Neural cell (in vitro differentiated cells): Measurements from ENCODE around the gene CABP1. TPM values are rescaled to one million over a fixed set of nuclear protein-coding genes. Genes with fewer than 3 reads are reported as not detected.

ENCODE experiments used
- H2AFZ ChIP-seq: fragments of 200-600, 300-800 bp; sonication (generic), shearing (Covaris generic); 2 replicates; pipeline ENCODE4 v1.6.0; 2014; ENCODE audit warnings: low read depth, mild to moderate bottlenecking, antibody characterized with exemption, low read length, moderate library complexity
- H3F3A ChIP-seq: fragments of 200-600 bp; shearing (Covaris generic); 2 replicates; pipeline ENCODE4 v1.6.1; 2016; ENCODE audit warnings: mild to moderate bottlenecking, moderate library complexity, mixed read lengths, antibody characterized with exemption, low read length; ENCODE audit not compliant: insufficient read depth, poor library complexity, severe bottlenecking
- H3K27ac ChIP-seq: fragments of 200-600, 300-800 bp; sonication (generic), shearing (Covaris generic); 2 replicates; pipeline ENCODE4 v1.5.1; 2014; ENCODE audit warnings: mild to moderate bottlenecking, low read length, moderate library complexity
- H3K27me3 ChIP-seq: fragments of 300-800, 200-600 bp; sonication (generic), shearing (Covaris generic); 2 replicates; pipeline ENCODE4 v1.6.0; 2014; ENCODE audit warnings: mild to moderate bottlenecking, low read depth, low read length, moderate library complexity; ENCODE audit not compliant: insufficient read depth
- H3K36me3 ChIP-seq: fragments of 300-800, 200-600 bp; sonication (generic), shearing (Covaris generic); 2 replicates; pipeline ENCODE4 v1.5.1; 2014; ENCODE audit warnings: mild to moderate bottlenecking, antibody characterized with exemption, low read length, moderate library complexity; ENCODE audit not compliant: insufficient read depth
- H3K4me2 ChIP-seq: fragments of 300-800, 200-600 bp; sonication (generic), shearing (Covaris generic); 2 replicates; pipeline ENCODE4 v1.6.0; 2014; ENCODE audit warnings: mild to moderate bottlenecking, low read length
- H3K4me3 ChIP-seq: fragments of 300-800, 200-600 bp; sonication (generic), shearing (Covaris generic); 2 replicates; pipeline ENCODE4 v1.5.1; 2014; ENCODE audit warnings: mild to moderate bottlenecking, low read length, moderate library complexity
- H3K79me2 ChIP-seq: fragments of 200-600 bp; shearing (Covaris generic); replicated peaks from 2 replicates; pipeline ENCODE4 v1.6.0; 2014; ENCODE audit warnings: mild to moderate bottlenecking, low read length, moderate library complexity; ENCODE audit not compliant: insufficient read depth
- H3K9ac ChIP-seq: fragments of 300-800, 200-600 bp; sonication (generic), shearing (Covaris generic); 2 replicates; pipeline ENCODE4 v1.6.1; 2016; ENCODE audit warnings: mild to moderate bottlenecking, low read length, mixed read lengths
- H3K9me2 ChIP-seq: fragments of 200-600 bp; shearing (Covaris generic); 2 replicates; pipeline ENCODE4 v1.6.1; 2016; ENCODE audit warnings: mild to moderate bottlenecking, low read length, mixed read lengths; ENCODE audit not compliant: insufficient read depth
- H3K9me3 ChIP-seq: fragments of 200-600, 300-800 bp; sonication (generic), shearing (Covaris generic); 2 replicates; pipeline ENCODE4 v1.6.1; 2016; ENCODE audit warnings: mild to moderate bottlenecking, mixed run types, low read length, moderate library complexity, mixed read lengths
- H4K20me1 ChIP-seq: fragments of 200-600 bp; shearing (Covaris generic); 2 replicates; pipeline ENCODE4 v1.6.1; 2016; ENCODE audit warnings: mild to moderate bottlenecking, mixed run types; ENCODE audit not compliant: insufficient read depth
- CTCF ChIP-seq: fragments of 450-650 bp; IDR thresholded peaks from 2 replicates; pipeline ENCODE4 v1.5.1; 2014; ENCODE audit warnings: antibody characterized with exemption, mild to moderate bottlenecking, moderate library complexity; ENCODE audit not compliant: poor library complexity, severe bottlenecking
- EP300 ChIP-seq: fragments of 450-650 bp; conservative IDR thresholded peaks from 2 replicates; pipeline ENCODE4 v1.6.1; 2014; ENCODE audit warnings: antibody characterized with exemption, mild to moderate bottlenecking, moderate library complexity; ENCODE audit not compliant: poor library complexity, severe bottlenecking
- EZH2 ChIP-seq: fragments of 200-600, 300-800 bp; shearing (Covaris generic), sonication (generic); IDR thresholded peaks from 2 replicates; pipeline ENCODE4 v1.6.1; 2014; ENCODE audit warnings: antibody characterized with exemption, low read length, borderline replicate concordance, mild to moderate bottlenecking; ENCODE audit not compliant: insufficient read depth, poor library complexity, severe bottlenecking
- MXI1 ChIP-seq: fragments of 450-650 bp; conservative IDR thresholded peaks from 2 replicates; pipeline ENCODE4 v1.6.1; 2014; ENCODE audit warnings: antibody characterized with exemption, mild to moderate bottlenecking; ENCODE audit not compliant: poor library complexity, severe bottlenecking
- POLR2AphosphoS5 ChIP-seq: IDR thresholded peaks from 2 replicates; pipeline ENCODE4 v1.6.1; 2012
- RAD21 ChIP-seq: fragments of 450-650 bp; conservative IDR thresholded peaks from 2 replicates; pipeline ENCODE4 v1.6.1; 2014; ENCODE audit warnings: antibody characterized with exemption, mild to moderate bottlenecking, moderate library complexity
- REST ChIP-seq: IDR thresholded peaks from 2 replicates; pipeline ENCODE4 v1.6.1; 2012; ENCODE audit warnings: borderline replicate concordance
- SMC3 ChIP-seq: fragments of 450-650 bp; conservative IDR thresholded peaks from 2 replicates; pipeline ENCODE4 v1.6.1; 2014; ENCODE audit warnings: antibody characterized with exemption, mild to moderate bottlenecking, moderate library complexity; ENCODE audit not compliant: poor library complexity
- TAF1 ChIP-seq: IDR thresholded peaks from 2 replicates; pipeline ENCODE4 v1.6.1; 2012; ENCODE audit warnings: low read depth
- polyA plus RNA-seq: library from polyadenylated mRNA; depleted of rRNA; stranded (reverse); fragments of >200 nt; gene quantifications from 2 replicates; pipeline ENCODE4 v1.2.3, GENCODE V29; 2014

The CABP1 gene
- polyA plus RNA-seq, 1 donor from 2014 or later, result 0.71 TPM

GRCh38 chr12:120618954-120619615 lies 21.3 kb upstream of the CABP1 start:
- no peaks in the 10 kb centered on the region for H4K20me1 ChIP-seq
- no peak overlapping the region for H3K4me3 ChIP-seq
- H3K36me3 ChIP-seq, result no peaks in the 10 kb centered on the region
- no peaks in the 10 kb centered on the region for H3K9me2 ChIP-seq
- H3K27me3 ChIP-seq, result no peaks in the 10 kb centered on the region
- no peak for TF ChIP-seq REST
- no peak for TF ChIP-seq EZH2
- TF ChIP-seq POLR2AphosphoS5, result no peak
- no peak for TF ChIP-seq CTCF
- TF ChIP-seq EP300, result no peak
- no peak for TF ChIP-seq SMC3
- TF ChIP-seq RAD21, result no peak
- no peak for TF ChIP-seq TAF1
- TF ChIP-seq MXI1, result no peak
- no peak overlapping the region for H3K27ac ChIP-seq
- H2AFZ ChIP-seq, result no peak overlapping the region
- H3F3A ChIP-seq, result no peaks in the 10 kb centered on the region
- H3K4me2 ChIP-seq, result no peak overlapping the region
- no peak overlapping the region for H3K9ac ChIP-seq
- H3K79me2 ChIP-seq, result no peaks in the 10 kb centered on the region
- H3K9me3 ChIP-seq, result no peaks in the 10 kb centered on the region

GRCh38 chr12:120620624-120621023 lies 19.8 kb upstream of the CABP1 start:
- H3K27me3 ChIP-seq, result no peaks in the 10 kb centered on the region

More at GRCh38 chr12:120620624-120621023, 19.8 kb upstream of the CABP1 start:
- Histone ChIP-seq H2AFZ (no peak overlapping the region), H3K4me3 (no peak overlapping the region), H3K4me2 (no peak overlapping the region), H3F3A (no peaks in the 10 kb centered on the region), H3K9me2 (no peaks in the 10 kb centered on the region), H4K20me1 (no peaks in the 10 kb centered on the region), H3K9me3 (no peaks in the 10 kb centered on the region), H3K36me3 (no peaks in the 10 kb centered on the region), H3K27ac (no peak overlapping the region), H3K9ac (no peak overlapping the region), H3K79me2 (no peaks in the 10 kb centered on the region)
- no peak for TF ChIP-seq POLR2AphosphoS5
- no peak for TF ChIP-seq RAD21
- no peak for TF ChIP-seq EP300
- no peak for TF ChIP-seq SMC3
- TF ChIP-seq REST, result no peak
- no peak for TF ChIP-seq EZH2
- TF ChIP-seq TAF1, result no peak
- TF ChIP-seq CTCF, result no peak
- no peak for TF ChIP-seq MXI1
